GM10266 (cell line): ENCODE data around the gene IGF1R.

ENCODE experiments used
- DNase-seq: peaks from one replicate; pipeline ENCODE4 v3.0.0; 2012; ENCODE audit errors: extremely low spot score
- CTCF ChIP-seq: IDR thresholded peaks from 2 replicates; pipeline ENCODE4 v1.5.1; 2012; ENCODE audit warnings: mild to moderate bottlenecking, low read depth; ENCODE audit not compliant: control insufficient read depth, insufficient read depth; ENCODE audit errors: missing control alignments

The IGF1R gene

GRCh38 chr15:98654790-98655360 lies 6.5 kb downstream of the IGF1R start:
- no peak for TF ChIP-seq CTCF
- DNase-seq = no peak

GRCh38 chr15:98655732-98656131 lies 7.4 kb downstream of the IGF1R start:
- DNase-seq = no peak
- no peak for TF ChIP-seq CTCF

- TF ChIP-seq CTCF = no peak
- DNase-seq = no peak
Observed at GRCh38 chr15:98657721-98658120, 9.4 kb downstream of the IGF1R start.

- DNase-seq = peak; percentile 76
Observed at GRCh38 chr15:98658831-98659699, 10.7 kb downstream of the IGF1R start.

GRCh38 chr15:98660055-98660454 lies 11.7 kb downstream of the IGF1R start:
- TF ChIP-seq CTCF = no peak
- no peak for DNase-seq

More at GRCh38 chr15:98658831-98659699, 10.7 kb downstream of the IGF1R start:
- peak; percentile 92 for TF ChIP-seq CTCF

- TF ChIP-seq CTCF = no peak
- DNase-seq = no peak
Observed at GRCh38 chr15:98663045-98663444, 14.7 kb downstream of the IGF1R start.

- no peak for TF ChIP-seq CTCF
- no peak for DNase-seq
Observed at GRCh38 chr15:98663606-98664005, 15.3 kb downstream of the IGF1R start.
